Upper lobe of left lung (tissue), 6 donors: Measurements from ENCODE around the gene SYCP3. TPM values are rescaled to one million over a fixed set of nuclear protein-coding genes. Genes with fewer than 3 reads are reported as not detected.

Experiments used
- ATAC-seq, 2 donors: fragments of 200-7000 bp; cut with Tn5 transposase; one replicate each; pipeline ENCODE4 v1.9.1; 2022; ENCODE audit warnings: mild to moderate bottlenecking in 2 of 2, moderate library complexity in 2 of 2; ENCODE audit not compliant: low FRiP score in 2 of 2
- DNase-seq, 2 donors: peaks; one replicate each; pipeline ENCODE4 v3.0.0-alpha.2; 2019 to 2020
- H3K27ac ChIP-seq, 4 donors: fragments of 200-600 bp; sonication (generic); one replicate each; pipeline ENCODE4 v1.5.1; 2016 to 2019
- H3K27me3 ChIP-seq, 4 donors: fragments of 200-600 bp; sonication (generic); one replicate each; pipeline ENCODE4 v1.5.1; 2017 to 2019
- H3K36me3 ChIP-seq, 4 donors: fragments of 200-600 bp; sonication (generic); one replicate each; pipeline ENCODE4 v1.5.1; 2016 to 2019
- H3K4me1 ChIP-seq, 4 donors: fragments of 200-600 bp; sonication (generic); one replicate each; pipeline ENCODE4 v1.5.1; 2018 to 2019
- H3K4me3 ChIP-seq, 4 donors: fragments of 200-600 bp; sonication (generic); one replicate each; pipeline ENCODE4 v1.5.1; 2017 to 2019; ENCODE audit warnings: mild to moderate bottlenecking in 2 of 4, moderate library complexity in 1 of 4
- H3K9me3 ChIP-seq, 4 donors: fragments of 200-600 bp; sonication (generic); one replicate each; pipeline ENCODE4 v1.5.1; 2018 to 2019
- EP300 ChIP-seq, 4 donors: sonication (generic); formaldehyde crosslinking; IDR thresholded peaks; one replicate each; pipeline ENCODE4 v1.5.1; 2017; ENCODE audit warnings: antibody characterized with exemption in 4 of 4, control low read depth in 2 of 4
- POLR2A ChIP-seq, 4 donors: fragments of 450-650 bp; IDR thresholded peaks; one replicate each; pipeline ENCODE4 v1.5.1; 2016 to 2017; ENCODE audit warnings: antibody characterized with exemption in 4 of 4, mild to moderate bottlenecking in 2 of 4
- POLR2AphosphoS5 ChIP-seq, 2 donors: sonication (generic); formaldehyde crosslinking; IDR thresholded peaks; one replicate each; pipeline ENCODE4 v1.5.1; 2017; ENCODE audit warnings: antibody characterized with exemption in 2 of 2
- WGBS, 2 donors: methylation state at CpG; one replicate each; pipeline ENCODE4 v1.1.5; 2017 to 2018; 5-methylcytosine and 5-hydroxymethylcytosine counted together
- total RNA-seq, 6 donors: library from RNA; depleted of rRNA in 4 of 6; stranded (reverse); fragments of >200 nt in 4 of 6; gene quantifications; one replicate each; pipeline versions ENCODE4 v1.1.0 to v1.2.1, GENCODE V29; 2016 to 2021
- TF ChIP-seq, protein P1 (sequence below), 6 experiments: fragments of 450-650 bp in 4 of 6; fragments of 200-600 bp in 2 of 6; sonication (generic) in 2 of 6; IDR thresholded peaks; one replicate each; pipeline ENCODE4 v1.5.1; 2016 to 2019; ENCODE audit warnings: antibody characterized with exemption in 6 of 6
- donor health status: DM: no; HTN: no; CAD: no; lungs with moderate emphysema.
- donor health status: DM: no; HTN: yes; CAD: no; lungs with severe emphysema.

The SYCP3 gene
- total RNA-seq, 6 donors from 2014 or later: 0.13 to 1.3 (median 0.30) TPM; not detected in 3

- peaks cover 0 to 71% (median 7%) of the 10 kb centered on the region in 4 donors for H3K36me3 ChIP-seq
- H3K4me1 ChIP-seq: no peaks in the 10 kb centered on the region
- no peak overlapping the region for H3K4me3 ChIP-seq
- no peaks in the 10 kb centered on the region for H3K27me3 ChIP-seq
- ATAC-seq: no peak
- no peak overlapping the region for H3K27ac ChIP-seq
- TF ChIP-seq EP300 (IDR thresholded peaks at IDR 0.05) (no peak), POLR2A (IDR thresholded peaks at IDR 0.05) (no peak), POLR2AphosphoS5 (IDR thresholded peaks at IDR 0.05) (no peak)
- TF ChIP-seq, protein P1, sequence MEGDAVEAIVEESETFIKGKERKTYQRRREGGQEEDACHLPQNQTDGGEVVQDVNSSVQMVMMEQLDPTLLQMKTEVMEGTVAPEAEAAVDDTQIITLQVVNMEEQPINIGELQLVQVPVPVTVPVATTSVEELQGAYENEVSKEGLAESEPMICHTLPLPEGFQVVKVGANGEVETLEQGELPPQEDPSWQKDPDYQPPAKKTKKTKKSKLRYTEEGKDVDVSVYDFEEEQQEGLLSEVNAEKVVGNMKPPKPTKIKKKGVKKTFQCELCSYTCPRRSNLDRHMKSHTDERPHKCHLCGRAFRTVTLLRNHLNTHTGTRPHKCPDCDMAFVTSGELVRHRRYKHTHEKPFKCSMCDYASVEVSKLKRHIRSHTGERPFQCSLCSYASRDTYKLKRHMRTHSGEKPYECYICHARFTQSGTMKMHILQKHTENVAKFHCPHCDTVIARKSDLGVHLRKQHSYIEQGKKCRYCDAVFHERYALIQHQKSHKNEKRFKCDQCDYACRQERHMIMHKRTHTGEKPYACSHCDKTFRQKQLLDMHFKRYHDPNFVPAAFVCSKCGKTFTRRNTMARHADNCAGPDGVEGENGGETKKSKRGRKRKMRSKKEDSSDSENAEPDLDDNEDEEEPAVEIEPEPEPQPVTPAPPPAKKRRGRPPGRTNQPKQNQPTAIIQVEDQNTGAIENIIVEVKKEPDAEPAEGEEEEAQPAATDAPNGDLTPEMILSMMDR (IDR thresholded peaks at IDR 0.05): no peak
- DNase-seq: no peak
- no peaks in the 10 kb centered on the region for H3K9me3 ChIP-seq
Measured at GRCh38 chr12:101729842-101730241, 9.4 kb downstream of the SYCP3 start.

- no peak overlapping the region for H3K4me3 ChIP-seq
Measured at GRCh38 chr12:101727098-101727497, 12.2 kb downstream of the SYCP3 start.

GRCh38 chr12:101722392-101722791 lies 16.9 kb downstream of the SYCP3 start:
- WGBS, 2 donors: 89 to 98% methylated on average over 4 of the region's 4 CpGs
- Histone ChIP-seq H3K27ac (no peak overlapping the region), H3K36me3 (peaks cover 0 to 45% (median 8%) of the 10 kb centered on the region in 4 donors), H3K4me3 (no peak overlapping the region), H3K4me1 (no peaks in the 10 kb centered on the region), H3K9me3 (no peaks in the 10 kb centered on the region), H3K27me3 (no peaks in the 10 kb centered on the region)
- no peak for ATAC-seq
- DNase-seq: no peak
- TF ChIP-seq POLR2AphosphoS5 (IDR thresholded peaks at IDR 0.05) (no peak), EP300 (IDR thresholded peaks at IDR 0.05) (no peak), POLR2A (IDR thresholded peaks at IDR 0.05) (no peak)
- TF ChIP-seq, protein P1 (IDR thresholded peaks at IDR 0.05): no peak

More at GRCh38 chr12:101727098-101727497, 12.2 kb downstream of the SYCP3 start:
- peaks cover 0 to 73% (median 11%) of the 10 kb centered on the region in 4 donors for H3K36me3 ChIP-seq
- ATAC-seq (no peak), DNase-seq (no peak)
- no peaks in the 10 kb centered on the region for H3K27me3 ChIP-seq
- no peaks in the 10 kb centered on the region for H3K4me1 ChIP-seq
- no peak overlapping the region for H3K27ac ChIP-seq
- H3K9me3 ChIP-seq: no peaks in the 10 kb centered on the region
- TF ChIP-seq, protein P1 (IDR thresholded peaks at IDR 0.05): no peak
- TF ChIP-seq POLR2AphosphoS5 (IDR thresholded peaks at IDR 0.05) (no peak), POLR2A (IDR thresholded peaks at IDR 0.05) (no peak), EP300 (IDR thresholded peaks at IDR 0.05) (no peak)

DNA sequence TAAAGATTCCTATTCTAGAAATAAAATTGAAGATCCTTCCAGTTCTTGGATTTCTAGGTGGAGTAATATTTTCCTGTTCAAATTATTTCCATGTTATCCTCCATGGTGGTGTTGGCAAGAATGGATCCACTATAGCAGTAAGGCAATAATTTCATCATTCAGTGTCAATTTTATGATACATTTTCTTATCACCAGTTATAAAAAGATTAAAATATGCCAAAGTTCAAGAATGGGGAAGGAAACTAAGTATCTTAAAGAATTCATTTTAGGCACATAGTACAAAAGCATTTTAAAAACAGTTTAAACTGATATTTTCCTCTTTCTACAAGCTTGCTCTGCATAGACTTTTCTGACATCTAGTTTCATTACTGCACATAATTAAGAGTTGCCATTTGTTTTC lies 19.1 kb downstream of the SYCP3 start:
- DNase-seq: no peak
- TF ChIP-seq POLR2AphosphoS5 (IDR thresholded peaks at IDR 0.05) (no peak), EP300 (IDR thresholded peaks at IDR 0.05) (no peak), POLR2A (IDR thresholded peaks at IDR 0.05) (no peak)
- TF ChIP-seq, protein P1 (IDR thresholded peaks at IDR 0.05): no peak
- H3K27ac ChIP-seq: no peak overlapping the region
- H3K36me3 ChIP-seq: peaks cover 0 to 29% (median 8%) of the 10 kb centered on the region in 4 donors
- ATAC-seq: no peak
- H3K9me3 ChIP-seq: no peaks in the 10 kb centered on the region
- H3K4me3 ChIP-seq: no peak overlapping the region
- H3K27me3 ChIP-seq: no peaks in the 10 kb centered on the region
- no peaks in the 10 kb centered on the region for H3K4me1 ChIP-seq

DNA sequence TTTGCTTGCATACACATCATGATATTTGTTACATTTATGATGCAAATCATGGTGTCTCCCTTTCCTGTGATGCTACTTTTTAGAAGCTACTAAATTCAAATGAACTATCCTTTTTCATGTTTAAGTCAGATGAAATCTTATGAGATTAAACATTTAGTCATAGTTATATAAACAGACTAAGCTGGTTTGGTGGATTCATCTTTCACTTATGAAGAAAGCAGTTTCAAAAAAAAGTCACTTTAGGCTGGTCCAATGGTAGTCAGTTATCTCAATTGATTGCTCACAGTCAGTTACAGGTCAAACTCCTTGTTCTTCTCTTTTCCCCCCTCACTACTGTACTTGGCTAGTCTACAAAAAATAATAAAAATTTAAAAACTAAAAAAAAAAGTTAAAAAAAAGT lies 19.7 kb downstream of the SYCP3 start:
- Histone ChIP-seq H3K36me3 (peaks cover 0 to 24% (median 6%) of the 10 kb centered on the region in 4 donors), H3K27ac (no peak overlapping the region), H3K9me3 (no peaks in the 10 kb centered on the region), H3K27me3 (no peaks in the 10 kb centered on the region), H3K4me3 (no peak overlapping the region), H3K4me1 (peaks cover 0 to 2% (median 0%) of the 10 kb centered on the region in 4 donors)
- TF ChIP-seq POLR2A (IDR thresholded peaks at IDR 0.05) (no peak), POLR2AphosphoS5 (IDR thresholded peaks at IDR 0.05) (no peak), EP300 (IDR thresholded peaks at IDR 0.05) (no peak)
- ATAC-seq (no peak), DNase-seq (no peak)
